Measurements from ENCODE around the gene POLQ.
"Not testable (repeated sequence)": the region's sequence is repeated elsewhere in the genome, so short reads cannot be mapped to it uniquely, and the experiment has no call there.

The POLQ gene

DNA sequence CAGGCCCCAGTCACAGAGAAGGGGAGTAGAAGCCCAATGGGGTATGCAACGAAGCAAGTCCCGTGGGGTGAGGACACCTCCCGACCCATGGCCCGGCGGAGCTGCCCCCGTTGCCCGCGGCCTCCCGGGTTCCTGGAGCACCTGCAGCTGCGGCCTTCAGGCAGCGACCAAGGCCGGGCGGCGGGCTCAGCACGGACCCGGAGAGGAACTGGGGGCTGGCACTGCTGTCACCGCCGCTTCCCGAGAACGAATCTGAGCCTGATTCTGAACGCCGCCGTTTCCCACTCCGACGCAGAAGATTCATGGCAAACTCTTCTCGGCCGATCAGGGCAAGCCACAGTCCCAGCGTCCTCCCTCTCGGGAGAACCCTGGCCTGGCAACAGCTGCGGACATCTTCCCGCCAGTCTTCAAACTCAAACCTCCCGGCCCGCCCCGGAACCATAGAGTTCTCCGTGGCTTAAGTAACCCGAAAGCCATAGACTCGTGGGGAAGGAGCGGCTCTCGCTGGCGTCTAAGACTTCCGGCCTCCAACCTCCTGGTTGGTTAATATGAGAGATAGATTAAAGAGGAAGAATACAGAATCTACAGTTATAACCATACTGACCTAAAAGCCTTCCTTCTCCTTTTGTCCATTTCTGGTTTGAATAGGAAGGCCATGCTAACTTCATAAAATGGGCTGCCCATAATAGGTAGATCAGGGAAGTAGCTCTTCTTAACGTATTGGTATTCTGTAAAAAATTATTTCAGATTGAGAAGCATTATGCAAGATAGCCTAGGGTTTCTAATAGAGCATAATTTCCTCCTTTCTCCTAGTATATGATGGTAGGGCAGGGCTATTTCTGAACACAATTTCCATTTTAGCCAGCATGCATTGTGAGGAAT, at the start of gene POLQ:
Gene POLQ, minus strand, starts transcription at position 415 of the 882 bp plus-strand sequence. Its CDS starts 111 bp downstream, at position 304.
- intact Hi-C loops (cut with micrococcal nuclease), result loop anchor here (2.0 to 10.0 kb wide), 4 partner anchors 115 to 729 kb away; partner anchors contain the start of genes GOLGB1 and HCLS1
- Mint-ChIP-seq H3K9me3 (no peaks in the 10 kb centered on the region), H3K27me3 (no peaks in the 10 kb centered on the region), H3K4me3 (peak within 1 kb of the TSS; percentile 83), H3K27ac (peak within 1 kb of the TSS; percentile 91), H3K4me1 (ENCODE audit: low read depth) (peaks cover 12% of the 10 kb centered on the region), H3K36me3 (ENCODE audit: low read depth) (no peaks in the 10 kb centered on the region)

DNA sequence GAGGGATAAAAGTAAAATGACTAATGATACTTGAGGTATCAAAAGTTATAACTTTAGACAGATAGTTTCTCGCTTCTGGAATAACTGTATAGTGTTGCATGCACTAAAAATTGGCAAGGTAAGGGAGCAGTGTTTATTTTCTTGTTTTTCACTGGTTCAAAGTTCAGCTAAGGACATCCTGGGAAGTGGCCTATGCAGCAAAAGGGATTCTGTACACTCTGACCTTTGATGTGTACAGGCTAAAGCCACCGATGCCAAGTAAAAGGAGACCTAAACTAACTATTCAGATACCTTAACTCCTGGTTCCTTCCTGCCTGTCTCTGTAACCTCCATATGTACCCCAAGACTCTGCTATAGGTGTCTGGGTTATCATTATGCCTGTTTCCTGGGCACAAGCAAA, 49.1 kb upstream of the POLQ start:
- intact Hi-C loops (cut with micrococcal nuclease), result no loop called here
- Mint-ChIP-seq H3K9me3 (no peaks in the 10 kb centered on the region), H3K27me3 (no peaks in the 10 kb centered on the region), H3K4me3 (no peak overlapping the region), H3K36me3 (ENCODE audit: low read depth) (no peaks in the 10 kb centered on the region), H3K27ac (no peak overlapping the region), H3K4me1 (ENCODE audit: low read depth) (no peaks in the 10 kb centered on the region)

DNA sequence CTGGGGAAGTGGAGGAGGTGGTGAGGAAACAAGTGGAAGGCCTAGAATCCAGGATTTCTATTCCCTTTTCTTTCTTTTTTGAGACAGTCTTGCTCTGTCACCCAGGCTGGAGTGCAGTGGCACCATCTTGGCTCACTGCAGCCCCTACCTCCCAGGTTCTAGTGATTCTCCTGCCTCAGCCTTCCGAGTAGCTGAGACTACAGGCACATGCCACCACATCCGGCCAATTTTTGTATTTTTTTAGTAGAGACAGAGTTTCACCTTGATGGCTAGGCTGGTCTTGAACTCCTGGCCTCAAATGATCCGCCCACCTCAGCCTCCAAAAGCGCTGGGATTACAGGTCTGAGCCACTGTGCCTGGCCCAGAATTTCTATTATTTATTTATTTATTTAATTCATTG, 48.0 kb upstream of the POLQ start:
- H3K27ac Mint-ChIP-seq; intact Hi-C loops (cut with micrococcal nuclease); H3K4me1 Mint-ChIP-seq (ENCODE audit: low read depth); H3K4me3 Mint-ChIP-seq; H3K9me3 Mint-ChIP-seq; H3K36me3 Mint-ChIP-seq (ENCODE audit: low read depth); H3K27me3 Mint-ChIP-seq: not testable (repeated sequence)

GRCh38 chr3:121592856-121593702, 47.3 kb upstream of the POLQ start, which contains the start of gene FBXO40:
TSS of gene FBXO40 (plus strand) at chr3:121593379. CDS start at chr3:121620576, 27,197 bp downstream.
- intact Hi-C loops (cut with micrococcal nuclease), result no loop called here
- Mint-ChIP-seq H3K36me3 (ENCODE audit: low read depth) (no peaks in the 10 kb centered on the region), H3K4me3 (no peak within 1 kb of the TSS), H3K27ac (no peak within 1 kb of the TSS), H3K4me1 (ENCODE audit: low read depth) (no peaks in the 10 kb centered on the region), H3K27me3 (no peaks in the 10 kb centered on the region), H3K9me3 (no peaks in the 10 kb centered on the region)

- H3K4me1 Mint-ChIP-seq (ENCODE audit: low read depth), result no peaks in the 10 kb centered on the region
- H3K9me3 Mint-ChIP-seq, result no peaks in the 10 kb centered on the region
- H3K27ac Mint-ChIP-seq, result no peak overlapping the region
- H3K4me3 Mint-ChIP-seq, result no peak overlapping the region
- peaks cover 11% of the 10 kb centered on the region for H3K27me3 Mint-ChIP-seq
- no peaks in the 10 kb centered on the region for H3K36me3 Mint-ChIP-seq (ENCODE audit: low read depth)
- intact Hi-C loops (cut with micrococcal nuclease), result no loop called here
Observed at GRCh38 chr3:121584418-121584817, 38.6 kb upstream of the POLQ start.

- Mint-ChIP-seq H3K4me3 (no peak overlapping the region), H3K27ac (no peak overlapping the region), H3K4me1 (ENCODE audit: low read depth) (no peaks in the 10 kb centered on the region), H3K36me3 (ENCODE audit: low read depth) (no peaks in the 10 kb centered on the region), H3K9me3 (no peaks in the 10 kb centered on the region), H3K27me3 (peaks cover 11% of the 10 kb centered on the region)
- intact Hi-C loops (cut with micrococcal nuclease), result no loop called here
Observed at GRCh38 chr3:121581691-121582090, 35.9 kb upstream of the POLQ start.

GRCh38 chr3:121574449-121574848, 28.7 kb upstream of the POLQ start:
- H3K4me1 Mint-ChIP-seq (ENCODE audit: low read depth), result no peaks in the 10 kb centered on the region
- no peaks in the 10 kb centered on the region for H3K9me3 Mint-ChIP-seq
- intact Hi-C loops (cut with micrococcal nuclease), result no loop called here
- no peaks in the 10 kb centered on the region for H3K36me3 Mint-ChIP-seq (ENCODE audit: low read depth)
- H3K4me3 Mint-ChIP-seq, result no peak overlapping the region
- no peaks in the 10 kb centered on the region for H3K27me3 Mint-ChIP-seq
- no peak overlapping the region for H3K27ac Mint-ChIP-seq

DNA sequence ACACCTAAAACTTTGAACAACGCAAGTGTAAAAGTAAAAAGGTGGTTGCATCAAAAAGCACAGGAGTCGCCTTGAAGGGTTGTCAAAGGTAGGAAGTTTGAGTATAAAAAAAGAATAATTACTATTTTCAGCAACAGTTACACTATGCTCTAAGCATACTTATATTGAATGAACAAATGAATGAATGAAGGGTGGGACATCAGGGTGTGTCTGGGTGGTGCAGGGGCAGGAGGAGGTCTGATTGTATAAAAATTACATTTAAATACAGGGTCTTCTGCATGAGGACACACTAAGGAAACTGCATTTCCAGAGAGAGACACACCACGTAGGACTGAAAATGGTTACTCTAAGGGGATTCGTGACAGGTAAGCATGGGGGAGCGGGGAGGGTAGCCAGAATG, 21.9 kb upstream of the POLQ start, which contains the start of gene ARGFX:
Gene ARGFX, plus strand, starts transcription at position 301 of the 400 bp plus-strand sequence. CDS start 2,765 bp downstream, outside the sequence.
- Mint-ChIP-seq H3K4me3 (no peak within 1 kb of the TSS), H3K27me3 (no peaks in the 10 kb centered on the region), H3K4me1 (ENCODE audit: low read depth) (no peaks in the 10 kb centered on the region), H3K9me3 (no peaks in the 10 kb centered on the region), H3K27ac (no peak within 1 kb of the TSS), H3K36me3 (ENCODE audit: low read depth) (no peaks in the 10 kb centered on the region)
- intact Hi-C loops (cut with micrococcal nuclease), result no loop called here

GRCh38 chr3:121566773-121567172, 21.0 kb upstream of the POLQ start:
- Mint-ChIP-seq H3K9me3 (no peaks in the 10 kb centered on the region), H3K27me3 (no peaks in the 10 kb centered on the region), H3K4me1 (ENCODE audit: low read depth) (no peaks in the 10 kb centered on the region), H3K27ac (no peak overlapping the region), H3K4me3 (no peak overlapping the region), H3K36me3 (ENCODE audit: low read depth) (no peaks in the 10 kb centered on the region)
- intact Hi-C loops (cut with micrococcal nuclease), result no loop called here

GRCh38 chr3:121562148-121562547, 16.4 kb upstream of the POLQ start:
- no peaks in the 10 kb centered on the region for H3K36me3 Mint-ChIP-seq (ENCODE audit: low read depth)
- intact Hi-C loops (cut with micrococcal nuclease), result no loop called here
- H3K27ac Mint-ChIP-seq, result no peak overlapping the region
- no peak overlapping the region for H3K4me3 Mint-ChIP-seq
- no peaks in the 10 kb centered on the region for H3K4me1 Mint-ChIP-seq (ENCODE audit: low read depth)
- peaks cover 2% of the 10 kb centered on the region for H3K27me3 Mint-ChIP-seq
- no peaks in the 10 kb centered on the region for H3K9me3 Mint-ChIP-seq

DNA sequence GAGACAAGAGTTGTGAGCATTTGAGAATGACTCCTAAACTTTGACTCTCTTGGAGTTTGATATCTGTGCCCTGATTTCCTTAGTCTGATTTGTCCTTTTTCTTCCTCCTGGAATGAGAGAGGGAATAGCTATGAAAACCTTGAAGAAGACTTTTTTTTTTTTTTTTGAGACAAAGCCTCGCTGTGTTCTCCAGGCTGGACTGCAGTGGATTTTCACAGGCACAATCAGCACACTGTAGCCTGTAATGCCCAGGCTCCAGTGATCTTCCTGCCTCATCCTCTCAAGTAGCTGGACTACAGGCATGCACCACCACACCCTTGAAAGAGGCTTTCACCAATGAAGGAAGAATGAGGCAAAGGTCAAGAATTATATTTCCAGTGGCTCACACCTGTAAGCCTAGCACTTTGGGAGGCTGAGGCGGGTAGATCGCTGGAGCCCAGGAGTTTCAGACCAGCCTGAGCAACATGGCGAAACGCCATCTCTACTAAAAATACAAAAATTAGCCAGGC, 11.7 kb upstream of the POLQ start:
- Mint-ChIP-seq H3K27me3 (peaks cover 2% of the 10 kb centered on the region), H3K36me3 (ENCODE audit: low read depth) (no peaks in the 10 kb centered on the region), H3K4me3 (no peak overlapping the region), H3K4me1 (ENCODE audit: low read depth) (peaks cover 6% of the 10 kb centered on the region), H3K9me3 (no peaks in the 10 kb centered on the region), H3K27ac (no peak overlapping the region)
- intact Hi-C loops (cut with micrococcal nuclease), result no loop called here

DNA sequence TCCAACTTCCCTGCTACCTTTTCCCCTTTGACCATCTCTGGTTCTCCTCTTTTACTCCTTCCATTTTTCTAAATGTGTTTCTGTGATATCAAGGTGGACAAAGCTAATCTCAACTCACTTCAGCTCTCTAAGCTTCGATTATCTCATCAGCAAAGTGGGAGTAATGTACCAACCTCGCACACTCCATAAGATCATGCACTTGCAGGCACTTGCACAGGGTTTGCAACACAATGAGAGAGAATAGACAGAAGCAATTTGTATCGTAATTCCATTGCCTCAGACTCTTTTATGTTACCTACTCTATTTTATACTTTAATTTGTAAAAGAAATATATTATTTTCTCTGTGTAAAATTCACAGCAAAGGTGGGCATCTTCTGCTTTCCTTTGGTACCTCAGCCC, 7.0 kb upstream of the POLQ start:
- H3K4me3 Mint-ChIP-seq, result no peak overlapping the region
- peaks cover 18% of the 10 kb centered on the region for H3K4me1 Mint-ChIP-seq (ENCODE audit: low read depth)
- intact Hi-C loops (cut with micrococcal nuclease), result no loop called here
- no peak overlapping the region for H3K27ac Mint-ChIP-seq
- H3K27me3 Mint-ChIP-seq, result no peaks in the 10 kb centered on the region
- H3K36me3 Mint-ChIP-seq (ENCODE audit: low read depth), result no peaks in the 10 kb centered on the region
- no peaks in the 10 kb centered on the region for H3K9me3 Mint-ChIP-seq

GRCh38 chr3:121552379-121552778, 6.6 kb upstream of the POLQ start:
- intact Hi-C loops (cut with micrococcal nuclease), result no loop called here
- Mint-ChIP-seq H3K4me1 (ENCODE audit: low read depth) (peaks cover 18% of the 10 kb centered on the region), H3K27ac (no peak overlapping the region), H3K27me3 (no peaks in the 10 kb centered on the region), H3K9me3 (no peaks in the 10 kb centered on the region), H3K36me3 (ENCODE audit: low read depth) (no peaks in the 10 kb centered on the region), H3K4me3 (no peak overlapping the region)
